ENCODE results near the gene VPS37D. TPM values are rescaled to one million over a fixed set of nuclear protein-coding genes. Genes with fewer than 3 reads are reported as not detected.

The VPS37D gene
- total RNA-seq, 1 experiment from 2014 or later, result 8.3 TPM

GRCh38 chr7:73623798-73624668 is 43.6 kb upstream of the VPS37D start, which contains the start of gene MLXIPL:
TSS of gene MLXIPL (minus strand) at chr7:73624522. CDS start at chr7:73624492, 30 bp downstream.
- Histone ChIP-seq H3K4me1 (replicated peaks; ENCODE audit: insufficient read depth) (0 out of 2 replicates have a peak, but pooled peaks cover 2% of the 10 kb centered on the region), H3K27ac (no peak within 1 kb of the TSS), H3F3A (ENCODE audit: insufficient read depth, low read depth) (peaks cover 4% of the 10 kb centered on the region; the same call in 1 of the 2 replicates), H3K9me3 (ENCODE audit: insufficient read depth, low read depth) (no peaks in the 10 kb centered on the region), H4K20me1 (ENCODE audit: insufficient read depth) (no peaks in the 10 kb centered on the region), H2AFZ (peak within 1 kb of the TSS; percentile 87), H3K9me2 (ENCODE audit: insufficient read depth) (no peaks in the 10 kb centered on the region), H3K27me3 (ENCODE audit: insufficient read depth, low read depth) (no peaks in the 10 kb centered on the region), H3K4me2 (peak within 1 kb of the TSS; percentile 92), H3K79me2 (ENCODE audit: low read depth) (no peaks in the 10 kb centered on the region), H3K4me3 (peak within 1 kb of the TSS; percentile 64), H3K36me3 (ENCODE audit: low read depth) (no peaks in the 10 kb centered on the region)
- intact Hi-C loops (cut with micrococcal nuclease; ENCODE audit: unreplicated experiment), result no loop called here
- peak; percentile 70 to 92 for DNase-seq
- CTCF ChIA-PET, result no interaction called here
- POLR2A ChIA-PET (ENCODE audit: unreplicated experiment), result interaction anchor here (0.5 to 0.6 kb wide), 5 partner anchors 64 to 209 kb away, joined by 3 to 7 read pairs (median 4); no protein-coding TSS in a partner anchor
- no TSS peak for BruUV-seq (replicated peaks)
- TF ChIP-seq EZH2 (IDR thresholded peaks at IDR 0.05; ENCODE audit: low read depth), result no peak
- TF ChIP-seq CTCF (conservative IDR thresholded peaks at IDR 0.05), result no peak

GRCh38 chr7:73624669-73625001 is 43.0 kb upstream of the VPS37D start:
- peak overlapping the region; percentile 87; the same call in 1 of the 2 replicates for H2AFZ ChIP-seq
- peak overlapping the region; percentile 64; the same call in 1 of the 2 replicates for H3K4me3 ChIP-seq
- no peaks in the 10 kb centered on the region for H3K27me3 ChIP-seq (ENCODE audit: insufficient read depth, low read depth)
- no peak for DNase-seq
- H3K27ac ChIP-seq, result no peak overlapping the region
- TF ChIP-seq CTCF (conservative IDR thresholded peaks at IDR 0.05) (no peak), EZH2 (IDR thresholded peaks at IDR 0.05; ENCODE audit: low read depth) (no peak)
- H3K36me3 ChIP-seq (ENCODE audit: low read depth), result no peaks in the 10 kb centered on the region
- no peaks in the 10 kb centered on the region for H4K20me1 ChIP-seq (ENCODE audit: insufficient read depth)
- H3F3A ChIP-seq (ENCODE audit: insufficient read depth, low read depth), result peaks cover 4% of the 10 kb centered on the region; the same call in 1 of the 2 replicates
- H3K4me2 ChIP-seq, result peak overlapping the region; percentile 92
- no peaks in the 10 kb centered on the region for H3K9me2 ChIP-seq (ENCODE audit: insufficient read depth)
- no peaks in the 10 kb centered on the region for H3K9me3 ChIP-seq (ENCODE audit: insufficient read depth, low read depth)
- intact Hi-C loops (cut with micrococcal nuclease; ENCODE audit: unreplicated experiment), result loop anchor here (5.0 kb wide), 1 partner anchor 43 kb away; the partner anchor contains the start of gene VPS37D
- POLR2A ChIA-PET (ENCODE audit: unreplicated experiment), result interaction anchor here (0.5 to 0.6 kb wide), 4 partner anchors 65 to 209 kb away, joined by 3 to 7 read pairs (median 4); no protein-coding TSS in a partner anchor
- no TSS peak for BruUV-seq (replicated peaks)
- H3K4me1 ChIP-seq (replicated peaks; ENCODE audit: insufficient read depth), result 0 out of 2 replicates have a peak, but pooled peaks cover 5% of the 10 kb centered on the region
- CTCF ChIA-PET, result no interaction called here
- H3K79me2 ChIP-seq (ENCODE audit: low read depth), result no peaks in the 10 kb centered on the region

GRCh38 chr7:73625276-73625675 is 42.4 kb upstream of the VPS37D start:
- no peak overlapping the region for H2AFZ ChIP-seq
- no peaks in the 10 kb centered on the region for H3K9me2 ChIP-seq (ENCODE audit: insufficient read depth)
- no peaks in the 10 kb centered on the region for H3K36me3 ChIP-seq (ENCODE audit: low read depth)
- POLR2A ChIA-PET (ENCODE audit: unreplicated experiment), result no interaction called here
- CTCF ChIA-PET, result no interaction called here
- no peaks in the 10 kb centered on the region for H4K20me1 ChIP-seq (ENCODE audit: insufficient read depth)
- peaks cover 4% of the 10 kb centered on the region; the same call in 1 of the 2 replicates for H3F3A ChIP-seq (ENCODE audit: insufficient read depth, low read depth)
- BruUV-seq (replicated peaks), result no TSS peak
- no peaks in the 10 kb centered on the region for H3K9me3 ChIP-seq (ENCODE audit: insufficient read depth, low read depth)
- no peak for DNase-seq
- H3K79me2 ChIP-seq (ENCODE audit: low read depth), result no peaks in the 10 kb centered on the region
- H3K4me2 ChIP-seq, result no peak overlapping the region
- TF ChIP-seq EZH2 (IDR thresholded peaks at IDR 0.05; ENCODE audit: low read depth), result no peak
- TF ChIP-seq CTCF (conservative IDR thresholded peaks at IDR 0.05), result no peak
- H3K27me3 ChIP-seq (ENCODE audit: insufficient read depth, low read depth), result no peaks in the 10 kb centered on the region
- no peak overlapping the region for H3K27ac ChIP-seq
- H3K4me3 ChIP-seq, result no peak overlapping the region
- intact Hi-C loops (cut with micrococcal nuclease; ENCODE audit: unreplicated experiment), result loop anchor here (5.0 kb wide), 1 partner anchor 42 kb away; the partner anchor contains the start of gene VPS37D
- 0 out of 2 replicates have a peak, but pooled peaks cover 5% of the 10 kb centered on the region for H3K4me1 ChIP-seq (replicated peaks; ENCODE audit: insufficient read depth)

Measured in PC-9 (cell line).